Sigmoid colon (tissue), 7 donors: Measurements from ENCODE around the gene P3H3. TPM values are rescaled to one million over a fixed set of nuclear protein-coding genes. Genes with fewer than 3 reads are reported as not detected.

ENCODE experiments used
- DNase-seq: peaks from one replicate; pipeline ENCODE4 v3.0.0-alpha.2; 2019
- H3K27ac ChIP-seq, 4 donors: fragments of 200-600 bp; sonication (generic); one replicate each; pipeline ENCODE4 v1.5.1; 2016 to 2019; ENCODE audit warnings: mild to moderate bottlenecking in 1 of 4
- H3K27me3 ChIP-seq, 3 donors: fragments of 200-600 bp; sonication (generic); one replicate each; pipeline ENCODE4 v1.5.1; 2019; ENCODE audit warnings: mild to moderate bottlenecking in 1 of 3
- H3K36me3 ChIP-seq, 4 donors: fragments of 200-600 bp; sonication (generic); one replicate each; pipeline ENCODE4 v1.5.1; 2016 to 2019
- H3K4me1 ChIP-seq, 4 donors: fragments of 200-600 bp; sonication (generic); one replicate each; pipeline ENCODE4 v1.5.1; 2017 to 2019
- H3K4me3 ChIP-seq, 4 donors: fragments of 200-600 bp; sonication (generic); one replicate each; pipeline ENCODE4 v1.5.1; 2017 to 2019; ENCODE audit warnings: mild to moderate bottlenecking in 2 of 4, moderate library complexity in 1 of 4
- H3K9me3 ChIP-seq, 4 donors: fragments of 200-600 bp in 3 of 4; sonication (generic) in 3 of 4; one replicate each; pipeline versions ENCODE4 v1.5.1 to v1.6.1; 2013 to 2019
- CTCF ChIP-seq, 4 experiments: fragments of 450-650 bp in 3 of 4; fragments of 200-600 bp in 1 of 4; IDR thresholded peaks; one replicate each; pipeline ENCODE4 v1.5.1; 2016 to 2019; ENCODE audit warnings: antibody characterized with exemption in 4 of 4, mild to moderate bottlenecking in 3 of 4, moderate library complexity in 2 of 4
- EP300 ChIP-seq, 4 donors: sonication (generic); formaldehyde crosslinking; IDR thresholded peaks; one replicate each; pipeline ENCODE4 v1.6.1; 2017; ENCODE audit warnings: antibody characterized with exemption in 4 of 4
- POLR2A ChIP-seq, 2 donors: fragments of 450-650 bp; IDR thresholded peaks; one replicate each; pipeline ENCODE4 v1.6.1; 2016; ENCODE audit warnings: antibody characterized with exemption in 2 of 2, mild to moderate bottlenecking in 2 of 2, moderate library complexity in 2 of 2
- POLR2AphosphoS5 ChIP-seq, 4 donors: sonication (generic); formaldehyde crosslinking; IDR thresholded peaks; one replicate each; pipeline ENCODE4 v1.6.1; 2017; ENCODE audit warnings: antibody characterized with exemption in 4 of 4
- WGBS, 2 donors: extraction: QIAGEN DNeasy Blood & Tissue Kit; methylation state at CpG; one replicate each; pipeline ENCODE4 v1.1.7; 2013; 5-methylcytosine and 5-hydroxymethylcytosine counted together
- intact Hi-C: fragments of 100-400 bp; cut with DNase I; formaldehyde crosslinking; loops from one replicate; pipeline ENCODE4 v1.15.1; 2023
- polyA plus RNA-seq, 3 donors: library from polyadenylated mRNA; stranded (reverse); fragments of 200-250 nt; gene quantifications; one replicate each; pipeline ENCODE4 v1.2.3, GENCODE V29; 2013
- total RNA-seq, 4 donors: library from RNA; depleted of rRNA; stranded (reverse); fragments of >200 nt; gene quantifications; one replicate each; pipeline ENCODE4 v1.1.0, GENCODE V29; 2016
- donor health status: healthy with polysubstance abuse.
- donor health status: Bipolar disorder and iron deficiency.
- donor health status: healthy.

Gene P3H3
- total and polyA plus RNA-seq, 7 donors: 0.60 to 69.8 (median 16.4) TPM

DNA sequence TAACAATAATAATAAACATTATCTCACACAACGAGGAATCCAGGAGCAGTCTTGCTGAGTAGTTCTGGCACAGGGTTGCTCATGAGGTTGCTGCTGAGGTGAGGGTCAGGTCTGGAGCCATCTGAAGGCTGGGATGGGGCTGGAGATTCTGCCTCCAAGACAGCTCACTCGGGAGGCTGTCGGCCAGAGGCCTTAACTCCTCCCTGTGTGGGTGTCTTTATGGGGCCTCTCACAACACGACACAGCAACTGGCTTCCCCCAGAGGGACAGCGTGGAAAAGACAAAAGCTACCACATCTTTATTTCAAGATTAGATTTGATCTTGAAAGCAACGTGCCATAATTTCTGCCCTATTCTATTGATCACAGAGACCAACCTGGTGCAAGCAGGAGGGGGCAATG, 46.1 kb upstream of the P3H3 start:
- Histone ChIP-seq H3K9me3 (no peaks in the 10 kb centered on the region), H3K4me3 (no peak overlapping the region), H3K36me3 (no peaks in the 10 kb centered on the region), H3K4me1 (peaks cover 0 to 22% (median 19%) of the 10 kb centered on the region in 4 donors), H3K27me3 (no peaks in the 10 kb centered on the region), H3K27ac (no peak overlapping the region)
- 78 to 84% methylated on average over 6 of the region's 6 CpGs for WGBS, 2 donors
- TF ChIP-seq POLR2AphosphoS5 (IDR thresholded peaks at IDR 0.05) (no peak), EP300 (IDR thresholded peaks at IDR 0.05) (no peak), CTCF (IDR thresholded peaks at IDR 0.05) (no peak), POLR2A (IDR thresholded peaks at IDR 0.05) (no peak)
- intact Hi-C loops: no loop called here
- DNase-seq: no peak

GRCh38 chr12:6782850-6783566, 45.2 kb upstream of the P3H3 start:
- intact Hi-C loops: no loop called here
- Histone ChIP-seq H3K9me3 (no peaks in the 10 kb centered on the region), H3K4me1 (peaks cover 0 to 13% (median 12%) of the 10 kb centered on the region in 4 donors), H3K27me3 (no peaks in the 10 kb centered on the region), H3K36me3 (no peaks in the 10 kb centered on the region), H3K4me3 (no peak overlapping the region), H3K27ac (no peak overlapping the region)
- DNase-seq: no peak
- WGBS, 2 donors: 60 to 83% methylated on average over 10 of the region's 10 CpGs
- no peak for TF ChIP-seq POLR2A (IDR thresholded peaks at IDR 0.05)

GRCh38 chr12:6783828-6784227, 44.4 kb upstream of the P3H3 start:
- Histone ChIP-seq H3K4me1 (peaks cover 0 to 6% (median 4%) of the 10 kb centered on the region in 4 donors), H3K27ac (no peak overlapping the region), H3K27me3 (no peaks in the 10 kb centered on the region), H3K36me3 (no peaks in the 10 kb centered on the region), H3K9me3 (no peaks in the 10 kb centered on the region), H3K4me3 (no peak overlapping the region)
- no peak for DNase-seq
- TF ChIP-seq POLR2A (IDR thresholded peaks at IDR 0.05) (no peak), POLR2AphosphoS5 (IDR thresholded peaks at IDR 0.05) (no peak), EP300 (IDR thresholded peaks at IDR 0.05) (no peak), CTCF (IDR thresholded peaks at IDR 0.05) (no peak)
- WGBS, 2 donors: 87 to 89% methylated on average over 9 of the region's 9 CpGs
- intact Hi-C loops: no loop called here

- no peaks in the 10 kb centered on the region for H3K27me3 ChIP-seq
- H3K36me3 ChIP-seq: no peaks in the 10 kb centered on the region
- intact Hi-C loops: no loop called here
- H3K9me3 ChIP-seq: no peaks in the 10 kb centered on the region
- 75 to 79% methylated on average over 5 of the region's 5 CpGs for WGBS, 2 donors
- no peak overlapping the region for H3K4me3 ChIP-seq
- no peak overlapping the region for H3K27ac ChIP-seq
- H3K4me1 ChIP-seq: peaks cover 0 to 3% (median under 1%) of the 10 kb centered on the region in 4 donors
- no peak for DNase-seq
- no peak for TF ChIP-seq EP300 (IDR thresholded peaks at IDR 0.05)
- no peak for TF ChIP-seq CTCF (IDR thresholded peaks at IDR 0.05)
- no peak for TF ChIP-seq POLR2AphosphoS5 (IDR thresholded peaks at IDR 0.05)
- TF ChIP-seq POLR2A (IDR thresholded peaks at IDR 0.05): no peak
Observed at GRCh38 chr12:6784296-6784695, 43.9 kb upstream of the P3H3 start.

DNA sequence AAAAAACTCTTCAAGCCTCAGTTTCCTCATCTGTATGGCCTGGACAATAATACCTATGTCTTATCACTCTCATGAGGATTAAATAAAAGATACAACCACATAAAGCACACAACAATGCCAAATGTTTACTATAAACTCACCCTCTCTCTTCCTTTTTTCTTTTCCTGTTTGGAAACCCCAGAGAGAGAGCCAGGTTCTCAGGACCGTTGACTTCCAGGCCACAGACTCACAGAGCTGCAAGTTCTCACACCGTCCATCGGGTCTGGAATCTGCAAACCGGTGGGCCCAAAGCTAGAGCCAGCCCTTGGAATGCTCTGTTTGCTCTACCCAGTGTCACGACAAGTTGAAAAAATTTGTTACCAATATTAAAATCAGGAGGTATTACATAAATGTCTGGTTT, 43.4 kb upstream of the P3H3 start:
- WGBS, 2 donors: 72 to 73% methylated on average over 5 of the region's 5 CpGs
- DNase-seq: no peak
- no peaks in the 10 kb centered on the region for H3K9me3 ChIP-seq
- no peaks in the 10 kb centered on the region for H3K27me3 ChIP-seq
- no peaks in the 10 kb centered on the region for H3K36me3 ChIP-seq
- H3K4me3 ChIP-seq: no peak overlapping the region
- intact Hi-C loops: no loop called here
- no peak overlapping the region for H3K27ac ChIP-seq
- no peaks in the 10 kb centered on the region for H3K4me1 ChIP-seq
- TF ChIP-seq EP300 (IDR thresholded peaks at IDR 0.05) (no peak), POLR2AphosphoS5 (IDR thresholded peaks at IDR 0.05) (no peak), CTCF (IDR thresholded peaks at IDR 0.05) (no peak), POLR2A (IDR thresholded peaks at IDR 0.05) (no peak)
